ENCODE results near the gene ZSWIM3. TPM values are rescaled to one million over a fixed set of nuclear protein-coding genes. Genes with fewer than 3 reads are reported as not detected.

The ZSWIM3 gene
- total and polyA plus RNA-seq, 2 of the 13 experiments (the other 11 are each of a cell fraction or from before 2014, with no cell fraction given), result 5.2 to 5.8 TPM

DNA sequence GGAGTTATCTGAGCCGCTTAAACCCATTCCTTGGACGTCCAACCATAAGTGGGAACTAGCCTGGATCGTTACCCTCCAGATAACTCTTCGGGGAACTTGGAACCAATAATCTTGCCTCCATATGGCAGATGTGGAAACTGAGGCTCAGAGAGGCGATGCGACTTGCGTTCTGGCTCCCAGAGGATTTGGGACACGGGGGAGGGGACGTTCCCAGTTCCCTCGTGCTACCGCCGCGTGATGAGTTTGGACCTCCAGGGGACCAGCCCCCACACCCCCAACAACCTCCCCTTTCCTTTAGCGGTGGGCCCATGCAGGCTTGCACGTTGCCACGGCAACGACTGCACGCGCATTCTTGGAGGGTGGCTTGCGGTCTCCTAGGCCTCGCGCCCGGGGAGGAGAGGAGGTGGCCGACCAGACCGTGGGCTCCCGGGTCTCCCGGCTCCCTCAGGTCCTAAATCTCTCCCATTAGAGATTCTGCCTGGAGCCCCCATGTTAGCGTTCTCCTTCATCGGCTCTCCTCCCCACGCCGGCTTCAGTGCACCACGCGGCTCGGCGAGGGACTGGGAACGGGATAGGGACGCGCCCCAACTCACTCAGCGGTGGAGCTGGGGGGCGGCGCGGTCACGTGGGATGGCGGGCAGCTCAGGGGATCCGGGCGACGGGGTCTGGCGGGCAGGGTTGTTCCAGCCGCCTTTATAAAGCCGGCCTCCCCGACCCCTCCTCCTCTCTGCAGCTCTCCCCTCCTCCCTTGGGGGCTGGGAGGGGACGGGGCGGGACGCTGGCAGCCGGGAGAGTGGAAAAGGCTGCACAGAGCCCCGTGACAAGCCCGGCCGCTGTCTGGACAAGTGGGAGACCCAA is 54.3 kb downstream of the ZSWIM3 start, which contains the start of gene PLTP:
Gene PLTP (minus strand): TSS at position 670 of the 858 bp plus-strand sequence. CDS start 703 bp downstream, outside the sequence.
- POLR2A ChIA-PET, result interaction anchor here (0.7 to 8.8 kb wide), 7 partner anchors 8 to 48 kb away, joined by 3 to 164 read pairs (median 5); partner anchors contain the start of genes CTSA, NEURL2 and PCIF1
- Histone ChIP-seq H3K27ac (ENCODE audit: extremely low read length, insufficient read depth, low read length) (no peak within 1 kb of the TSS), H3K9me3 (ENCODE audit: low read length) (no peaks in the 10 kb centered on the region), H4K20me1 (ENCODE audit: insufficient read depth, low read length) (no peaks in the 10 kb centered on the region), H2AFZ (ENCODE audit: low read length) (no peak within 1 kb of the TSS), H3K27me3 (ENCODE audit: control insufficient read depth in 1 of 2, insufficient read depth in 2 of 2, low read length in 2 of 2) (peaks cover 0 to 8% of the 10 kb centered on the region in 2 experiments; a peak in 3 of 5 replicates), H3K4me3 (replicated peaks in 1 of 3; ENCODE audit: insufficient read depth in 1 of 3, low read depth in 2 of 3, low read length in 3 of 3) (peak within 1 kb of the TSS; percentile 29 to 66 (median 56)), H3K36me3 (replicated peaks in 1 of 2; ENCODE audit: control insufficient read depth in 1 of 2, insufficient read depth in 2 of 2, low read length in 2 of 2) (no peaks in the 10 kb centered on the region), H3K4me1 (ENCODE audit: insufficient read depth, low read length) (peaks cover 51% of the 10 kb centered on the region), H3K79me2 (ENCODE audit: insufficient read depth, low read length) (no peaks in the 10 kb centered on the region), H3K9ac (ENCODE audit: insufficient read depth, low read depth, low read length) (peak within 1 kb of the TSS; percentile 46), H3K4me2 (ENCODE audit: low read depth, low read length) (peak within 1 kb of the TSS; percentile 71)
- CTCF ChIA-PET (ENCODE audit: low intra/inter-chr PET ratio, low total read pairs), result no interaction called here
- FAIRE-seq (no peak), ATAC-seq (peak; percentile 28), DNase-seq (ENCODE audit: low spot score) (no peak)
- WGBS (ENCODE audit: low lambda C conversion rate), result 47% methylated on average over 45 of the region's 58 CpGs
- in situ Hi-C loops (cut with HindIII; ENCODE audit: extremely low pct_ligation_motif_present, low pct_unique_long_range_greater_than_20kb) (no loop called here), intact Hi-C loops (cut with micrococcal nuclease; ENCODE audit: unreplicated experiment) (no loop called here)
- TSS peak; percentile 75 for BruUV-seq (replicated peaks)
- TF ChIP-seq, protein P1, sequence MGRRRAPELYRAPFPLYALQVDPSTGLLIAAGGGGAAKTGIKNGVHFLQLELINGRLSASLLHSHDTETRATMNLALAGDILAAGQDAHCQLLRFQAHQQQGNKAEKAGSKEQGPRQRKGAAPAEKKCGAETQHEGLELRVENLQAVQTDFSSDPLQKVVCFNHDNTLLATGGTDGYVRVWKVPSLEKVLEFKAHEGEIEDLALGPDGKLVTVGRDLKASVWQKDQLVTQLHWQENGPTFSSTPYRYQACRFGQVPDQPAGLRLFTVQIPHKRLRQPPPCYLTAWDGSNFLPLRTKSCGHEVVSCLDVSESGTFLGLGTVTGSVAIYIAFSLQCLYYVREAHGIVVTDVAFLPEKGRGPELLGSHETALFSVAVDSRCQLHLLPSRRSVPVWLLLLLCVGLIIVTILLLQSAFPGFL (CRISPR knock-in tag; IDR thresholded peaks at IDR 0.05), result no peak
- TF ChIP-seq ZNF670 (CRISPR knock-in tag; IDR thresholded peaks at IDR 0.05; ENCODE audit: borderline replicate concordance), result 0 out of 2 replicates have a peak, but pooled peaks have one; percentile 39
- TF ChIP-seq, protein P2, sequence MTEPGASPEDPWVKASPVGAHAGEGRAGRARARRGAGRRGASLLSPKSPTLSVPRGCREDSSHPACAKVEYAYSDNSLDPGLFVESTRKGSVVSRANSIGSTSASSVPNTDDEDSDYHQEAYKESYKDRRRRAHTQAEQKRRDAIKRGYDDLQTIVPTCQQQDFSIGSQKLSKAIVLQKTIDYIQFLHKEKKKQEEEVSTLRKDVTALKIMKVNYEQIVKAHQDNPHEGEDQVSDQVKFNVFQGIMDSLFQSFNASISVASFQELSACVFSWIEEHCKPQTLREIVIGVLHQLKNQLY (CRISPR knock-in tag; IDR thresholded peaks at IDR 0.05), result no peak
- no peak for TF ChIP-seq KLF15 (CRISPR knock-in tag; IDR thresholded peaks at IDR 0.05; ENCODE audit: borderline replicate concordance)
- TF ChIP-seq, protein P3, sequence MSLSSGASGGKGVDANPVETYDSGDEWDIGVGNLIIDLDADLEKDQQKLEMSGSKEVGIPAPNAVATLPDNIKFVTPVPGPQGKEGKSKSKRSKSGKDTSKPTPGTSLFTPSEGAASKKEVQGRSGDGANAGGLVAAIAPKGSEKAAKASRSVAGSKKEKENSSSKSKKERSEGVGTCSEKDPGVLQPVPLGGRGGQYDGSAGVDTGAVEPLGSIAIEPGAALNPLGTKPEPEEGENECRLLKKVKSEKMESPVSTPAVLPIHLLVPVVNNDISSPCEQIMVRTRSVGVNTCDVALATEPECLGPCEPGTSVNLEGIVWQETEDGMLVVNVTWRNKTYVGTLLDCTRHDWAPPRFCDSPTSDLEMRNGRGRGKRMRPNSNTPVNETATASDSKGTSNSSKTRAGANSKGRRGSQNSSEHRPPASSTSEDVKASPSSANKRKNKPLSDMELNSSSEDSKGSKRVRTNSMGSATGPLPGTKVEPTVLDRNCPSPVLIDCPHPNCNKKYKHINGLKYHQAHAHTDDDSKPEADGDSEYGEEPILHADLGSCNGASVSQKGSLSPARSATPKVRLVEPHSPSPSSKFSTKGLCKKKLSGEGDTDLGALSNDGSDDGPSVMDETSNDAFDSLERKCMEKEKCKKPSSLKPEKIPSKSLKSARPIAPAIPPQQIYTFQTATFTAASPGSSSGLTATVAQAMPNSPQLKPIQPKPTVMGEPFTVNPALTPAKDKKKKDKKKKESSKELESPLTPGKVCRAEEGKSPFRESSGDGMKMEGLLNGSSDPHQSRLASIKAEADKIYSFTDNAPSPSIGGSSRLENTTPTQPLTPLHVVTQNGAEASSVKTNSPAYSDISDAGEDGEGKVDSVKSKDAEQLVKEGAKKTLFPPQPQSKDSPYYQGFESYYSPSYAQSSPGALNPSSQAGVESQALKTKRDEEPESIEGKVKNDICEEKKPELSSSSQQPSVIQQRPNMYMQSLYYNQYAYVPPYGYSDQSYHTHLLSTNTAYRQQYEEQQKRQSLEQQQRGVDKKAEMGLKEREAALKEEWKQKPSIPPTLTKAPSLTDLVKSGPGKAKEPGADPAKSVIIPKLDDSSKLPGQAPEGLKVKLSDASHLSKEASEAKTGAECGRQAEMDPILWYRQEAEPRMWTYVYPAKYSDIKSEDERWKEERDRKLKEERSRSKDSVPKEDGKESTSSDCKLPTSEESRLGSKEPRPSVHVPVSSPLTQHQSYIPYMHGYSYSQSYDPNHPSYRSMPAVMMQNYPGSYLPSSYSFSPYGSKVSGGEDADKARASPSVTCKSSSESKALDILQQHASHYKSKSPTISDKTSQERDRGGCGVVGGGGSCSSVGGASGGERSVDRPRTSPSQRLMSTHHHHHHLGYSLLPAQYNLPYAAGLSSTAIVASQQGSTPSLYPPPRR (CRISPR knock-in tag; IDR thresholded peaks at IDR 0.05; ENCODE audit: borderline replicate concordance), result 0 out of 2 replicates have a peak, but pooled peaks have one; percentile 42
- no peak for TF ChIP-seq ZFP36L2 (CRISPR knock-in tag; IDR thresholded peaks at IDR 0.05)
- no peak for TF ChIP-seq SMYD3 (CRISPR knock-in tag; IDR thresholded peaks at IDR 0.05)
- TF ChIP-seq SMARCC2 (IDR thresholded peaks at IDR 0.05), result no peak
- TF ChIP-seq ZNF83 (CRISPR knock-in tag; IDR thresholded peaks at IDR 0.05; ENCODE audit: borderline replicate concordance), result no peak
- TF ChIP-seq SRY (CRISPR knock-in tag; IDR thresholded peaks at IDR 0.05), result no peak
- no peak for TF ChIP-seq FOSL2 (CRISPR knock-in tag; IDR thresholded peaks at IDR 0.05)
- TF ChIP-seq MED8 (CRISPR knock-in tag; IDR thresholded peaks at IDR 0.05; ENCODE audit: insufficient replicate concordance), result no peak
- TF ChIP-seq CENPT (CRISPR knock-in tag; IDR thresholded peaks at IDR 0.05; ENCODE audit: low read depth), result no peak
- peak; percentile 51; the same call in 1 of the 2 replicates for TF ChIP-seq GABPB1 (CRISPR knock-in tag; IDR thresholded peaks at IDR 0.05)
- TF ChIP-seq ZNF557 (CRISPR knock-in tag; IDR thresholded peaks at IDR 0.05), result no peak
- no peak for TF ChIP-seq FIP1L1 (IDR thresholded peaks at IDR 0.05; ENCODE audit: borderline replicate concordance, insufficient read depth, low read depth, low read length)
- no peak for TF ChIP-seq ZFP62 (CRISPR knock-in tag; IDR thresholded peaks at IDR 0.05)

Measured in HepG2 (cell line).